Activated CD4-positive, alpha-beta T cell treated with anti-CD3 and anti-CD28 coated beads, Interleukin-2, amount 50 U/mL, for 4 hours (primary cell): ENCODE data around the gene TBC1D22A.
A peak's percentile ranks its signal among the peaks of the same experiment; 100 is the strongest.
"Not testable (repeated sequence)": the region's sequence is repeated elsewhere in the genome, so short reads cannot be mapped to it uniquely, and the experiment has no call there.

Experiments
- DNase-seq, 2 experiments: peaks; one replicate each; pipeline ENCODE4 v3.0.0-alpha.2; 2020

TBC1D22A gene

GRCh38 chr22:46815132-46815531, 52.7 kb downstream of the TBC1D22A start:
- no peak for DNase-seq

GRCh38 chr22:46815559-46815895, 53.1 kb downstream of the TBC1D22A start:
- no peak for DNase-seq

GRCh38 chr22:46815896-46816731, 53.7 kb downstream of the TBC1D22A start:
- DNase-seq, result no peak

- not testable (repeated sequence) for DNase-seq
These were observed 54.9 kb downstream of the TBC1D22A start for GRCh38 chr22:46817390-46817789.

GRCh38 chr22:46823248-46823647, 60.8 kb downstream of the TBC1D22A start:
- DNase-seq, result no peak

GRCh38 chr22:46823654-46824053, 61.2 kb downstream of the TBC1D22A start:
- DNase-seq, result no peak

GRCh38 chr22:46824344-46824909, 62.0 kb downstream of the TBC1D22A start:
- DNase-seq, result no peak

- no peak for DNase-seq
These were observed 62.6 kb downstream of the TBC1D22A start for GRCh38 chr22:46824980-46825544.

- no peak for DNase-seq
These were observed 64.1 kb downstream of the TBC1D22A start for GRCh38 chr22:46826438-46827135.

GRCh38 chr22:46827136-46827780, 64.8 kb downstream of the TBC1D22A start:
- peak in 1 of 2 experiments; percentile 9 for DNase-seq

- DNase-seq, result no peak
These were observed 65.3 kb downstream of the TBC1D22A start for GRCh38 chr22:46827781-46828180.

GRCh38 chr22:46828323-46828900, 66.0 kb downstream of the TBC1D22A start:
- DNase-seq, result no peak

GRCh38 chr22:46829117-46829891, 66.9 kb downstream of the TBC1D22A start:
- no peak for DNase-seq

GRCh38 chr22:46829941-46830715, 67.7 kb downstream of the TBC1D22A start:
- no peak for DNase-seq

- DNase-seq, result no peak
These were observed 68.4 kb downstream of the TBC1D22A start for GRCh38 chr22:46830841-46831240.

- no peak for DNase-seq
These were observed 70.8 kb downstream of the TBC1D22A start for GRCh38 chr22:46833228-46833627.

GRCh38 chr22:46834021-46834737, 71.7 kb downstream of the TBC1D22A start:
- no peak for DNase-seq

GRCh38 chr22:46835288-46835687, 72.8 kb downstream of the TBC1D22A start:
- no peak for DNase-seq

- DNase-seq, result no peak
These were observed 73.2 kb downstream of the TBC1D22A start for GRCh38 chr22:46835693-46836092.

- DNase-seq, result no peak
These were observed 79.1 kb downstream of the TBC1D22A start for GRCh38 chr22:46841522-46841921.
